ENCODE data around the gene DNAJC27.

- TF ChIP-seq POLR2A (IDR thresholded peaks at IDR 0.05) (no peak), CTCF (IDR thresholded peaks at IDR 0.05) (no peak)
Observed at GRCh38 chr2:25002066-25002465, 30.3 kb upstream of the DNAJC27 start.

Measured in esophagus squamous epithelium (tissue), 4 donors.